Fibroblast of lung (primary cell): Measurements from ENCODE around the gene NME7. TPM values are rescaled to one million over a fixed set of nuclear protein-coding genes. Genes with fewer than 3 reads are reported as not detected.

Experiments
- DNase-seq, 2 donors: peaks; one replicate each; pipeline versions ENCODE4 v3.0.0 to v3.0.0-alpha.2; 2010; ENCODE audit warnings: low read depth in 2 of 2
- H2AFZ ChIP-seq: 2 replicates; pipeline ENCODE4 v1.5.1; 2012; ENCODE audit warnings: low read length, control low read depth, inconsistent platforms
- H3K27ac ChIP-seq: 2 replicates; pipeline ENCODE4 v1.5.1; 2011; ENCODE audit warnings: low read length, control low read depth; ENCODE audit not compliant: insufficient read depth
- H3K27me3 ChIP-seq: 2 replicates; pipeline ENCODE4 v1.5.1; 2011; ENCODE audit warnings: mild to moderate bottlenecking, low read length; ENCODE audit not compliant: control insufficient read depth, insufficient read depth
- H3K36me3 ChIP-seq: 2 replicates; pipeline ENCODE4 v1.5.1; 2011; ENCODE audit warnings: low read length; ENCODE audit not compliant: control insufficient read depth, insufficient read depth
- H3K4me1 ChIP-seq: 2 replicates; pipeline ENCODE4 v1.5.1; 2011; ENCODE audit warnings: low read length; ENCODE audit not compliant: control insufficient read depth, insufficient read depth; ENCODE audit errors: extremely low read depth
- H3K4me2 ChIP-seq: 2 replicates; pipeline ENCODE4 v1.5.1; 2011; ENCODE audit warnings: low read length, control low read depth; ENCODE audit not compliant: insufficient read depth; ENCODE audit errors: extremely low read depth
- H3K4me3 ChIP-seq, 4 experiments: fragments of 200-600 bp in 1 of 4; sonication (generic) in 1 of 4; replicated peaks in 1 of 4; 2 replicates each; pipeline ENCODE4 v1.5.1; 2011 to 2016; ENCODE audit warnings: low read length in 4 of 4, low read depth in 3 of 4, mild to moderate bottlenecking in 3 of 4, control low read depth in 2 of 4, inconsistent platforms in 1 of 4, mixed read lengths in 1 of 4; ENCODE audit not compliant: insufficient read depth in 1 of 4; ENCODE audit errors: control extremely low read depth in 1 of 4
- H3K79me2 ChIP-seq: 2 replicates; pipeline ENCODE4 v1.5.1; 2012; ENCODE audit warnings: mild to moderate bottlenecking, low read length, inconsistent platforms; ENCODE audit not compliant: control insufficient read depth, insufficient read depth
- H3K9ac ChIP-seq: 2 replicates; pipeline ENCODE4 v1.5.1; 2011; ENCODE audit warnings: mild to moderate bottlenecking, low read length, control low read depth; ENCODE audit not compliant: insufficient read depth
- H3K9me3 ChIP-seq: 2 replicates; pipeline ENCODE4 v1.5.1; 2012; ENCODE audit warnings: low read depth, low read length; ENCODE audit not compliant: control insufficient read depth, insufficient read depth
- H4K20me1 ChIP-seq: 2 replicates; pipeline ENCODE4 v1.5.1; 2011; ENCODE audit warnings: low read length; ENCODE audit not compliant: control insufficient read depth, insufficient read depth; ENCODE audit errors: extremely low read depth
- EZH2 ChIP-seq: IDR thresholded peaks from 2 replicates; pipeline ENCODE4 v1.5.1; 2012; ENCODE audit warnings: low read length, control low read depth, mild to moderate bottlenecking; ENCODE audit errors: missing control alignments
- polyA plus RNA-seq, 2 donors: library from polyadenylated mRNA; depleted of rRNA in 1 of 2; stranded (reverse) in 1 of 2; unstranded in 1 of 2; fragments of >200 nt; gene quantifications; 2 replicates each; pipeline ENCODE4 v1.2.1, GENCODE V29; 2011 to 2012; ENCODE audit warnings: missing spikeins in 1 of 2
- total RNA-seq: library from RNA; depleted of rRNA; stranded (reverse); fragments of >200 nt; gene quantifications from 2 replicates; pipeline ENCODE4 v1.2.1, GENCODE V29; 2014
- TF ChIP-seq, protein P1 (sequence below), 2 donors: IDR thresholded peaks in 1 of 2; conservative IDR thresholded peaks in 1 of 2; 1 replicate in 1 of 2; 2 replicates in 1 of 2; pipeline ENCODE4 v1.5.1; 2011 to 2012; ENCODE audit warnings: low read length in 2 of 2, control low read depth in 1 of 2, inconsistent platforms in 1 of 2, low read depth in 1 of 2, mild to moderate bottlenecking in 1 of 2

The NME7 gene
- total and polyA plus RNA-seq, 2 donors (not counting 1 experiment from before 2014, with no cell fraction given) = 21.0 to 30.8 TPM

DNA sequence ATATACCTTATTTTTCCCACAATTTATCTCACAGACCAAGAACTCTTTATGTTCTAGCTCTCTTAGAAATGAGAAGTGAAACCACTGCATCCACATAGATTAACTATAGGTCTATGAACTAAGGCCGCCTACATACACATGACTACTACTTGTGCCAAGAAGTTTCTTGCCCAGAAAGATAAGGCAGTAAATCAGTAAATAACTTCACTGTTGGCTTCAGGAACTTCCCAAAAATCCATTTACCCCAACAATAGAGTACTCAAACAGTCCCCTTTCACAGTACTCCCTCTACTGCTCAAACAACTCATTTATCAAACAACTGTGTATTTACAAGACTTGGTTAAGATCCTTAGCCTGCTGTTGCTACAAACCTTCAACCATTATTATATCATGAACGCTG, 96.5 kb downstream of the NME7 start:
- Histone ChIP-seq H3K4me1 (no peaks in the 10 kb centered on the region), H3K36me3 (no peaks in the 10 kb centered on the region), H3K4me2 (no peak overlapping the region), H3K9me3 (no peaks in the 10 kb centered on the region), H3K4me3 (no peak overlapping the region), H4K20me1 (no peaks in the 10 kb centered on the region), H3K9ac (no peak overlapping the region), H3K27me3 (no peaks in the 10 kb centered on the region), H2AFZ (no peak overlapping the region), H3K79me2 (no peaks in the 10 kb centered on the region), H3K27ac (no peak overlapping the region)
- TF ChIP-seq EZH2 = no peak
- TF ChIP-seq, protein P1, sequence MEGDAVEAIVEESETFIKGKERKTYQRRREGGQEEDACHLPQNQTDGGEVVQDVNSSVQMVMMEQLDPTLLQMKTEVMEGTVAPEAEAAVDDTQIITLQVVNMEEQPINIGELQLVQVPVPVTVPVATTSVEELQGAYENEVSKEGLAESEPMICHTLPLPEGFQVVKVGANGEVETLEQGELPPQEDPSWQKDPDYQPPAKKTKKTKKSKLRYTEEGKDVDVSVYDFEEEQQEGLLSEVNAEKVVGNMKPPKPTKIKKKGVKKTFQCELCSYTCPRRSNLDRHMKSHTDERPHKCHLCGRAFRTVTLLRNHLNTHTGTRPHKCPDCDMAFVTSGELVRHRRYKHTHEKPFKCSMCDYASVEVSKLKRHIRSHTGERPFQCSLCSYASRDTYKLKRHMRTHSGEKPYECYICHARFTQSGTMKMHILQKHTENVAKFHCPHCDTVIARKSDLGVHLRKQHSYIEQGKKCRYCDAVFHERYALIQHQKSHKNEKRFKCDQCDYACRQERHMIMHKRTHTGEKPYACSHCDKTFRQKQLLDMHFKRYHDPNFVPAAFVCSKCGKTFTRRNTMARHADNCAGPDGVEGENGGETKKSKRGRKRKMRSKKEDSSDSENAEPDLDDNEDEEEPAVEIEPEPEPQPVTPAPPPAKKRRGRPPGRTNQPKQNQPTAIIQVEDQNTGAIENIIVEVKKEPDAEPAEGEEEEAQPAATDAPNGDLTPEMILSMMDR (conservative IDR thresholded peaks at IDR 0.05 in 1 of 2, IDR thresholded peaks at IDR 0.05 in 1 of 2; ENCODE audit: low read depth in 1 of 2, low read length in 2 of 2) = peak in 1 of 2 donors; percentile 19
- DNase-seq = peak in 1 of 2 donors; percentile 31

DNA sequence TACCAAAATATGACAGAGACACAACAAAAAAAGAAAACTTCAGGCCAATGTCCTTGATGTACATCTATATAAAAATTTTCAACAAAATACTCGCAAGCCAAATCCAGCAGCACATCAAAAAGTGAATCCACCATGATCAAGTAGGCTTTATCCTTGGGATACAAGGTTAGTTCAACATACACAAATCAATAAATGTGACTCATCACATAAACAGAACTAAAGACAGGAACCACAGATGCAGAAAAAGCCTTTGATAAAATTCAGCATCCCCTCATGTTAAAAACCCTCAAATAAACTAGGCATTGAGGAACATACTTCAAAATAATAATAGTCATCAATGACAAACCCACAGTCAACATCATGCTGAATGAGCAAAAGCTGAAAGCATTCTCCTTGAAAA, 101.5 kb downstream of the NME7 start:
- no peaks in the 10 kb centered on the region for H3K79me2 ChIP-seq
- H2AFZ ChIP-seq = no peak overlapping the region
- no peaks in the 10 kb centered on the region for H3K27me3 ChIP-seq
- no peak for DNase-seq
- no peak overlapping the region for H3K27ac ChIP-seq
- H3K9ac ChIP-seq = no peak overlapping the region
- H3K4me2 ChIP-seq = no peak overlapping the region
- H3K4me1 ChIP-seq = no peaks in the 10 kb centered on the region
- no peaks in the 10 kb centered on the region for H3K9me3 ChIP-seq
- H3K36me3 ChIP-seq = no peaks in the 10 kb centered on the region
- TF ChIP-seq, protein P1 (conservative IDR thresholded peaks at IDR 0.05 in 1 of 2, IDR thresholded peaks at IDR 0.05 in 1 of 2; ENCODE audit: low read depth in 1 of 2, low read length in 2 of 2) = no peak
- no peak for TF ChIP-seq EZH2
- no peaks in the 10 kb centered on the region for H4K20me1 ChIP-seq
- H3K4me3 ChIP-seq = no peak overlapping the region

DNA sequence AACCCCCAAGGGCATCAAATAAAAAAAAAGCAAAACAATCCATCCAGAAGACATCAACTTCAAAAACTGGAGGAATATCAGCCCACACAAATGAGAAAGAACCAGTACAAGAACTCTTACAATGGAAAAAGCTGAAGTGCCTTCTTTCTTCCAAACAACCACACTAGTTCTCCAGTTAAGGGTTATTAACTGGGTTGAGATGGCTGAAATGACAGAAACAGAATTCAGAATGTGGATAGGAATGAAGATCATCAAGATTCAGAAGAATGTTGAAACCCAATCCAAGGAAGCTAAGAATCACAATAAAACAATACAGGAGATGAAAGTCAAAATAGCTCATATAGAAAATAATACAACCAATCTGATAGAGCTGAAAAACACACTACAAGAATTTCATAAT, 104.5 kb downstream of the NME7 start:
- no peak overlapping the region for H3K9ac ChIP-seq
- no peaks in the 10 kb centered on the region for H3K4me1 ChIP-seq
- no peaks in the 10 kb centered on the region for H3K27me3 ChIP-seq
- no peak overlapping the region for H2AFZ ChIP-seq
- H3K9me3 ChIP-seq = no peaks in the 10 kb centered on the region
- no peak overlapping the region for H3K4me2 ChIP-seq
- H3K79me2 ChIP-seq = no peaks in the 10 kb centered on the region
- TF ChIP-seq, protein P1 (conservative IDR thresholded peaks at IDR 0.05 in 1 of 2, IDR thresholded peaks at IDR 0.05 in 1 of 2; ENCODE audit: low read depth in 1 of 2, low read length in 2 of 2) = no peak
- TF ChIP-seq EZH2 = no peak
- no peak overlapping the region for H3K4me3 ChIP-seq
- H3K27ac ChIP-seq = no peak overlapping the region
- H4K20me1 ChIP-seq = no peaks in the 10 kb centered on the region
- no peaks in the 10 kb centered on the region for H3K36me3 ChIP-seq
- DNase-seq = no peak
